IMR-90 (cell line): ENCODE measurements around the gene C11orf97. TPM values are rescaled to one million over a fixed set of nuclear protein-coding genes. Genes with fewer than 3 reads are reported as not detected.

Experiments
- ATAC-seq: fragments of 200-7000 bp; cut with Tn5 transposase; 2 replicates; pipeline ENCODE4 v1.9.1; 2020; ENCODE audit warnings: low read depth, mild to moderate bottlenecking, moderate library complexity
- BruUV-seq: library from RNA; stranded (reverse); fragments of 400-500 nt; replicated peaks from 2 replicates; lab custom pipeline; 2021; lab: Mats Ljungman, UMichigan
- CTCF ChIA-PET: fragments of 300-600 bp; formaldehyde crosslinking; extraction: SDS; loops from one replicate; lab custom pipeline; 2021; ENCODE audit warnings: antibody characterized with exemption; lab: Yijun Ruan, JAX
- POLR2A ChIA-PET: fragments of 300-600 bp; sonication (Branson Sonifier 250); formaldehyde crosslinking; loops from one replicate; lab custom pipeline; 2022; ENCODE audit warnings: antibody characterized with exemption; ENCODE audit not compliant: unreplicated experiment; lab: Charles Lee
- DNase-seq: peaks from one replicate; pipeline ENCODE4 v3.0.0; 2013
- H2AFZ ChIP-seq: replicated peaks from 2 replicates; pipeline ENCODE3; 2013; ENCODE audit warnings: low read length, mild to moderate bottlenecking; ENCODE audit not compliant: poor library complexity
- H2AK5ac ChIP-seq: 2 replicates; pipeline ENCODE4 v1.6.1; 2013; ENCODE audit warnings: low read depth, low read length, inconsistent platforms
- H2AK9ac ChIP-seq: replicated peaks from 2 replicates; pipeline ENCODE3; 2013; ENCODE audit warnings: mild to moderate bottlenecking, low read depth, low read length, moderate library complexity; ENCODE audit not compliant: poor library complexity
- H2BK120ac ChIP-seq: 2 replicates; pipeline ENCODE4 v1.6.1; 2013; ENCODE audit warnings: low read depth, low read length, inconsistent platforms
- H2BK15ac ChIP-seq: 3 replicates; pipeline ENCODE4 v1.6.1; 2013; ENCODE audit warnings: low read depth, low read length, inconsistent platforms
- H2BK20ac ChIP-seq: 2 replicates; pipeline ENCODE4 v1.6.1; 2013; ENCODE audit warnings: low read depth, mild to moderate bottlenecking, inconsistent platforms, low read length, moderate library complexity
- H2BK5ac ChIP-seq: 2 replicates; pipeline ENCODE4 v1.6.1; 2013; ENCODE audit warnings: mild to moderate bottlenecking, low read depth, low read length, inconsistent platforms; ENCODE audit not compliant: poor library complexity, severe bottlenecking
- H3K14ac ChIP-seq: replicated peaks from 2 replicates; pipeline ENCODE4 v1.6.1; 2013; ENCODE audit warnings: low read depth, low read length, inconsistent platforms
- H3K18ac ChIP-seq: 2 replicates; pipeline ENCODE4 v1.6.1; 2013; ENCODE audit warnings: low read depth, low read length, control low read depth
- H3K23ac ChIP-seq: 2 replicates; pipeline ENCODE4 v1.6.1; 2013; ENCODE audit warnings: low read depth, low read length, inconsistent platforms
- H3K27ac ChIP-seq: 2 replicates; pipeline ENCODE4 v1.5.1; 2013; ENCODE audit warnings: mild to moderate bottlenecking, control low read depth, low read length; ENCODE audit not compliant: insufficient read depth
- H3K27me3 ChIP-seq: 2 replicates; pipeline ENCODE4 v1.6.1; 2013; ENCODE audit warnings: low read length; ENCODE audit not compliant: control insufficient read depth, insufficient read depth
- H3K36me3 ChIP-seq: 2 replicates; pipeline ENCODE4 v1.6.1; 2013; ENCODE audit warnings: low read length, mixed read lengths; ENCODE audit not compliant: control insufficient read depth, insufficient read depth
- H3K4ac ChIP-seq: 2 replicates; pipeline ENCODE4 v1.6.1; 2013; ENCODE audit warnings: low read depth, low read length, inconsistent platforms
- H3K4me1 ChIP-seq: 2 replicates; pipeline ENCODE4 v1.6.1; 2013; ENCODE audit warnings: low read length, mixed read lengths; ENCODE audit not compliant: control insufficient read depth, insufficient read depth
- H3K4me2 ChIP-seq: 2 replicates; pipeline ENCODE4 v1.6.1; 2013; ENCODE audit warnings: low read depth, mild to moderate bottlenecking, control low read depth, low read length, moderate library complexity
- H3K4me3 ChIP-seq: 2 replicates; pipeline ENCODE4 v1.5.1; 2013; ENCODE audit warnings: low read depth, mild to moderate bottlenecking, control low read depth, low read length, moderate library complexity; ENCODE audit not compliant: insufficient read depth
- H3K56ac ChIP-seq: 2 replicates; pipeline ENCODE4 v1.6.1; 2013; ENCODE audit warnings: low read length, inconsistent platforms; ENCODE audit not compliant: insufficient read depth; ENCODE audit errors: extremely low read depth
- H3K79me1 ChIP-seq, 2 experiments: 2 replicates each; pipeline ENCODE4 v1.6.1; 2013; ENCODE audit warnings: low read length in 2 of 2, inconsistent platforms in 1 of 2, low read depth in 1 of 2
- H3K9ac ChIP-seq: 2 replicates; pipeline ENCODE4 v1.6.1; 2013; ENCODE audit warnings: low read depth, low read length, control low read depth
- H3K9me1 ChIP-seq: 2 replicates; pipeline ENCODE4 v1.6.1; 2013; ENCODE audit warnings: low read length, inconsistent platforms; ENCODE audit not compliant: insufficient read depth
- H3K9me3 ChIP-seq: 2 replicates; pipeline ENCODE4 v1.6.1; 2013; ENCODE audit warnings: low read length; ENCODE audit not compliant: control insufficient read depth, insufficient read depth
- H4K20me1 ChIP-seq: 2 replicates; pipeline ENCODE4 v1.6.1; 2013; ENCODE audit warnings: low read length, inconsistent platforms; ENCODE audit not compliant: insufficient read depth
- H4K5ac ChIP-seq: 2 replicates; pipeline ENCODE4 v1.6.1; 2013; ENCODE audit warnings: mild to moderate bottlenecking, low read depth, low read length, control low read depth
- H4K8ac ChIP-seq, 2 experiments: 2 replicates each; pipeline ENCODE4 v1.6.1; 2013; ENCODE audit warnings: low read depth in 2 of 2, low read length in 2 of 2, control low read depth in 1 of 2, inconsistent platforms in 1 of 2
- H4K91ac ChIP-seq: 2 replicates; pipeline ENCODE4 v1.6.1; 2013; ENCODE audit warnings: low read depth, low read length, inconsistent platforms; ENCODE audit not compliant: insufficient read depth
- BHLHE40 ChIP-seq: fragments of 150-350 bp; IDR thresholded peaks from 2 replicates; pipeline ENCODE4 v1.6.1; 2016; ENCODE audit warnings: mild to moderate bottlenecking, low read depth, low read length
- NFE2L2 ChIP-seq: fragments of 150-350 bp; IDR thresholded peaks from 2 replicates; pipeline ENCODE4 v1.6.1; 2016; ENCODE audit warnings: low read depth, mild to moderate bottlenecking, low read length
- POLR2A ChIP-seq: IDR thresholded peaks from 2 replicates; pipeline ENCODE4 v1.6.1; 2012; ENCODE audit warnings: mild to moderate bottlenecking, low read depth, low read length
- RFX5 ChIP-seq: IDR thresholded peaks from 2 replicates; pipeline ENCODE4 v1.8.0; 2012; ENCODE audit warnings: low read depth, mild to moderate bottlenecking, low read length, moderate library complexity
- WGBS, 2 experiments: methylation state at CpG; one replicate each; pipeline versions ENCODE4 v1.1.5 to v1.1.7; 2013; ENCODE audit warnings: missing lambda C conversion rate in 2 of 2; ENCODE audit not compliant: insufficient read length in 1 of 2; ENCODE audit errors: extremely low coverage in 2 of 2; 5-methylcytosine and 5-hydroxymethylcytosine counted together
- dilution Hi-C: fragments of 300-500 bp; cut with HindIII; formaldehyde crosslinking; loops from one replicate; pipeline ENCODE4 v1.14.3; 2018; ENCODE audit warnings: low sequenced_read_pairs; ENCODE audit not compliant: unreplicated experiment
- in situ Hi-C: fragments of 300-500 bp; cut with MboI; formaldehyde crosslinking; loops from 3 replicates; pipeline ENCODE4 v1.14.3; 2019; ENCODE audit warnings: low sequenced_read_pairs, inconsistent platforms, mixed read lengths
- intact Hi-C: fragments of 100-400 bp; cut with micrococcal nuclease; formaldehyde crosslinking; loops from 2 replicates; pipeline ENCODE4 v1.10.0; 2022
- polyA plus RNA-seq, 3 experiments: library from polyadenylated mRNA; depleted of rRNA; stranded (reverse); fragments of >200 nt; gene quantifications; 2 replicates each; pipeline ENCODE4 v1.2.3, GENCODE V29; 2012; ENCODE audit warnings: low replicate concordance in 1 of 3
- total RNA-seq: library from RNA; depleted of rRNA; stranded (reverse); fragments of >200 nt; gene quantifications from 2 replicates; pipeline ENCODE4 v1.2.3, GENCODE V29; 2012
- TF ChIP-seq, protein P1 (sequence below): fragments of 150-350 bp; IDR thresholded peaks from 2 replicates; pipeline ENCODE4 v1.6.1; 2017; ENCODE audit warnings: mild to moderate bottlenecking, antibody characterized with exemption, low read length, low read depth

The C11orf97 gene
- total and polyA plus RNA-seq, 2 of the 4 experiments (the other 2 are of a cell fraction): not detected

DNA sequence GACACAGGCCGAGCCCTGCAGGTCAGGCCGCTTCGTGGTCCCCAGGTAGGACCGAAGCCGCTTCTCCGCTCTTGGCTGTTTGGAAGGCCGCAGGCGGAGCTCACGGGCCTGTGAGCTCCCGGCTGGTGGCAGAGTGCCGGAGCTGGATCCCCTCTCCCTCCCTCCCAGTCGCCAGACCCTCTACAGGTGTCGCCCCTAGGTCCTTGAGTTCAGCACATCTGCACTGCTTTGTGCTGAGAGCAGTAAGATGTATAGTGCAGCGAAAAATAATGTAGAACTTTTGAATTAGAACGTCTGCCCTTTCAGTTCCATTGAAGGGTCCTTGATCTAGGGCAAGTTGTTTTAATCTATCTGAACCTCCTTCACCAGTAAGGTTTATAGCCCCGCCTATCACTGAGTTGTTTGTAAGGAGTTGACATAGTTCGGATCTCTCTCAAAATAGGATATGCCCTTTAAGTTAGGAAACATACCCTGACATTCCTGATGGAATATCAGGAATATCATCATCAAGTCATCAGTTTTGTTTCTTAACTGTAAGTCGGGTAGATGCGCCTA, 18.1 kb upstream of the C11orf97 start (continued):
- TF ChIP-seq, protein P1, sequence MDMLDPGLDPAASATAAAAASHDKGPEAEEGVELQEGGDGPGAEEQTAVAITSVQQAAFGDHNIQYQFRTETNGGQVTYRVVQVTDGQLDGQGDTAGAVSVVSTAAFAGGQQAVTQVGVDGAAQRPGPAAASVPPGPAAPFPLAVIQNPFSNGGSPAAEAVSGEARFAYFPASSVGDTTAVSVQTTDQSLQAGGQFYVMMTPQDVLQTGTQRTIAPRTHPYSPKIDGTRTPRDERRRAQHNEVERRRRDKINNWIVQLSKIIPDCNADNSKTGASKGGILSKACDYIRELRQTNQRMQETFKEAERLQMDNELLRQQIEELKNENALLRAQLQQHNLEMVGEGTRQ: no peak
- TF ChIP-seq BHLHE40: no peak
- no peak for TF ChIP-seq RFX5
- TF ChIP-seq NFE2L2: no peak

DNA sequence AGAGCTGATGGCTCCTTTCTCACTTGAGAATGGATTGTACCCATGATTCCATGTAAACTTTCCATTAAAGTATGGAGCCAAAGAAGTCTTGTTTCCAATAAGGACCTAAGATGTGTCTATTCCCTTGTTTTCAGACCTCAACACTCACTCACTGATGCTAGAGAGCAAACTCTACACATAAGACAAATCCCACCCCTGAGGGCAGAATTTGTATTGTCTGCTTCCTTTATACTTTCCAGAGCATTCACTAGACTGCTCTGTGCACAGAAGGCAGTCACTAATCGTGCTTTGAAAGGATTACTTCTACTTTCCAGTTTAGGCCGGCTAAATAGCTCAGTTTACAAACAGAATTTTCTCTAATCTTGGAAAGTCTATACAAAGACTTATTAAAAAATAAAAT, 12.1 kb upstream of the C11orf97 start:
- no peak overlapping the region for H4K5ac ChIP-seq
- H3K4me2 ChIP-seq: no peak overlapping the region
- no peak overlapping the region for H4K8ac ChIP-seq
- CTCF ChIA-PET: interaction anchor here (3.0 kb wide), 1 partner anchor 605 kb away, joined by 18 read pairs; no protein-coding TSS in a partner anchor
- H4K20me1 ChIP-seq: no peaks in the 10 kb centered on the region
- no peak overlapping the region for H3K56ac ChIP-seq
- no peak overlapping the region for H2AK9ac ChIP-seq
- POLR2A ChIA-PET: no interaction called here
- no peaks in the 10 kb centered on the region for H3K9me3 ChIP-seq
- H3K36me3 ChIP-seq: peaks cover 6% of the 10 kb centered on the region
- H3K79me1 ChIP-seq: peaks cover 0 to 3% of the 10 kb centered on the region in 2 experiments; a peak in 1 of 4 replicates
- no peak overlapping the region for H3K18ac ChIP-seq
- H2BK120ac ChIP-seq: no peak overlapping the region
- no peak overlapping the region for H2AFZ ChIP-seq
- no peak overlapping the region for H4K91ac ChIP-seq
- no CpG with 5 or more reads among the region's 2 CpGs for whole genome bisulfite sequencing, 2 experiments
- H3K9ac ChIP-seq: no peak overlapping the region
- no peak for DNase-seq
- no peak overlapping the region for H2BK20ac ChIP-seq
- BruUV-seq: no TSS peak
- H2BK15ac ChIP-seq: no peak overlapping the region
- no peak overlapping the region for H3K14ac ChIP-seq
- no peak overlapping the region for H2AK5ac ChIP-seq
- intact Hi-C loops: no loop called here
- no peak overlapping the region for H2BK5ac ChIP-seq
- dilution Hi-C loops: no loop called here
- in situ Hi-C loops: loop anchor here (5.0 to 10.0 kb wide), 2 partner anchors 328 to 605 kb away; no protein-coding TSS in a partner anchor
- no peaks in the 10 kb centered on the region for H3K9me1 ChIP-seq
- H3K27me3 ChIP-seq: no peaks in the 10 kb centered on the region
- ATAC-seq: no peak
- no peak overlapping the region for H3K4ac ChIP-seq
- no peak for TF ChIP-seq POLR2A
- no peak overlapping the region for H3K4me3 ChIP-seq
- H3K4me1 ChIP-seq: no peaks in the 10 kb centered on the region
- no peak overlapping the region for H3K23ac ChIP-seq
- H3K27ac ChIP-seq: no peak overlapping the region
